Endodermal cell (in vitro differentiated cells): ENCODE measurements around the gene BRD3OS. TPM values are rescaled to one million over a fixed set of nuclear protein-coding genes. Genes with fewer than 3 reads are reported as not detected.
A peak's percentile ranks its signal among the peaks of the same experiment; 100 is the strongest.

Source experiments
- DNase-seq: peaks from one replicate; pipeline ENCODE4 v3.0.0-alpha.2; 2017
- H3K27ac ChIP-seq: 2 replicates; pipeline ENCODE4 v1.5.1; 2013; ENCODE audit warnings: mild to moderate bottlenecking, low read depth, low read length, moderate library complexity
- H3K27me3 ChIP-seq: 2 replicates; pipeline ENCODE4 v1.6.1; 2013; ENCODE audit warnings: mild to moderate bottlenecking, low read length, moderate library complexity; ENCODE audit not compliant: insufficient read depth, control insufficient read depth, poor library complexity, severe bottlenecking
- H3K36me3 ChIP-seq: 2 replicates; pipeline ENCODE4 v1.7.0; 2013; ENCODE audit warnings: mild to moderate bottlenecking, low read length, moderate library complexity; ENCODE audit not compliant: control insufficient read depth, insufficient read depth
- H3K4me1 ChIP-seq: one replicate; pipeline ENCODE4 v1.7.0; 2013; ENCODE audit warnings: low read length; ENCODE audit not compliant: control insufficient read depth, insufficient read depth
- H3K4me3 ChIP-seq: 2 replicates; pipeline ENCODE4 v1.5.1; 2013; ENCODE audit warnings: mild to moderate bottlenecking, low read length, moderate library complexity
- H3K9ac ChIP-seq: 2 replicates; pipeline ENCODE4 v1.6.1; 2013; ENCODE audit warnings: mild to moderate bottlenecking, low read length, moderate library complexity; ENCODE audit not compliant: poor library complexity, severe bottlenecking; ENCODE audit errors: extremely low read depth
- H3K9me3 ChIP-seq: 2 replicates; pipeline ENCODE4 v1.6.1; 2013; ENCODE audit warnings: mild to moderate bottlenecking, low read length, moderate library complexity; ENCODE audit not compliant: control insufficient read depth
- H3K27ac Mint-ChIP-seq: 2 replicates; pipeline ENCODE4 v1.8.0; 2020; ENCODE audit warnings: mixed read lengths
- H3K27me3 Mint-ChIP-seq: 2 replicates; pipeline ENCODE4 v1.8.0; 2021; ENCODE audit warnings: mild to moderate bottlenecking, mixed read lengths; ENCODE audit not compliant: insufficient read depth
- H3K36me3 Mint-ChIP-seq: 2 replicates; pipeline ENCODE4 v1.8.0; 2020; ENCODE audit warnings: low read depth, mixed read lengths
- H3K4me1 Mint-ChIP-seq: 2 replicates; pipeline ENCODE4 v1.8.0; 2020; ENCODE audit warnings: mixed read lengths
- H3K4me3 Mint-ChIP-seq: 2 replicates; pipeline ENCODE4 v1.8.0; 2020; ENCODE audit warnings: mild to moderate bottlenecking, moderate library complexity, mixed read lengths
- H3K9me3 Mint-ChIP-seq: 2 replicates; pipeline ENCODE4 v1.8.0; 2020; ENCODE audit warnings: mild to moderate bottlenecking, mixed read lengths
- WGBS, 2 experiments: methylation state at CpG; one replicate each; pipeline versions ENCODE4 v1.1.5 to v1.1.7; 2013; ENCODE audit warnings: missing lambda C conversion rate in 2 of 2, mixed read lengths in 1 of 2; ENCODE audit not compliant: insufficient coverage in 1 of 2, insufficient read length in 1 of 2; 5-methylcytosine and 5-hydroxymethylcytosine counted together
- long read RNA-seq, 4 experiments: library from polyadenylated mRNA in 2 of 4; library from RNA in 1 of 4; library from capped mRNA in 1 of 4; stranded (forward) in 3 of 4; unstranded in 1 of 4; transcript quantifications; one replicate each; pipeline ENCODE4 v2.0.0, GENCODE V29; 2020 to 2021; ENCODE audit warnings: inconsistent platforms in 1 of 4
- polyA plus RNA-seq, 2 experiments: library from polyadenylated mRNA; stranded (reverse); fragments of 50-300 nt; gene quantifications; one replicate each; pipeline ENCODE4 v1.2.3, GENCODE V29; 2013
- total RNA-seq, 2 donors: library from RNA; stranded (reverse); fragmentation: NEBNext Ultra II Directional in 1 of 2; extraction: Animal tissue kit (Norgen Biotek cat#: 25700) in 1 of 2; gene quantifications; 2 replicates in 1 of 2; 3 replicates in 1 of 2; pipeline ENCODE4 v1.2.1, GENCODE V29; 2021
- TF ChIP-seq, protein P1 (sequence below): fragments of 200-600 bp; sonication (generic); conservative IDR thresholded peaks from 2 replicates; pipeline ENCODE4 v1.5.0; 2021; ENCODE audit warnings: antibody characterized with exemption, mild to moderate bottlenecking

BRD3OS gene, protein sequence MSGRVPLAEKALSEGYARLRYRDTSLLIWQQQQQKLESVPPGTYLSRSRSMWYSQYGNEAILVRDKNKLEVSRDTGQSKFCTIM
- total RNA-seq: 10 to 100 TPM; 19.0 to 26.5 TPM
- polyA plus RNA-seq (2013, experiment 1 of 2): 24.2 TPM
- polyA plus RNA-seq (2013, experiment 2 of 2): 19.7 TPM
- long read RNA-seq, experiment 1, full-length matches to known transcripts: 2 of 9 reads
- long read RNA-seq, experiment 1, partial matches to known transcripts: 3 of 9 reads
- long read RNA-seq, experiment 1, other reads (novel, unspliced or antisense): 4 of 9 reads
- long read RNA-seq, experiment 2, full-length matches to known transcripts: 51 of 59 reads
- long read RNA-seq, experiment 2, partial matches to known transcripts: 6 of 59 reads
- long read RNA-seq, experiment 2, other reads (novel, unspliced or antisense): 2 of 59 reads
- long read RNA-seq, experiment 3, full-length matches to known transcripts: 147 of 177 reads
- long read RNA-seq, experiment 3, partial matches to known transcripts: 18 of 177 reads
- long read RNA-seq, experiment 3, other reads (novel, unspliced or antisense): 12 of 177 reads
- long read RNA-seq, experiment 4, full-length matches to known transcripts: 14 of 19 reads
- long read RNA-seq, experiment 4, partial matches to known transcripts: 3 of 19 reads
- long read RNA-seq, experiment 4, other reads (novel, unspliced or antisense): 2 of 19 reads

DNA sequence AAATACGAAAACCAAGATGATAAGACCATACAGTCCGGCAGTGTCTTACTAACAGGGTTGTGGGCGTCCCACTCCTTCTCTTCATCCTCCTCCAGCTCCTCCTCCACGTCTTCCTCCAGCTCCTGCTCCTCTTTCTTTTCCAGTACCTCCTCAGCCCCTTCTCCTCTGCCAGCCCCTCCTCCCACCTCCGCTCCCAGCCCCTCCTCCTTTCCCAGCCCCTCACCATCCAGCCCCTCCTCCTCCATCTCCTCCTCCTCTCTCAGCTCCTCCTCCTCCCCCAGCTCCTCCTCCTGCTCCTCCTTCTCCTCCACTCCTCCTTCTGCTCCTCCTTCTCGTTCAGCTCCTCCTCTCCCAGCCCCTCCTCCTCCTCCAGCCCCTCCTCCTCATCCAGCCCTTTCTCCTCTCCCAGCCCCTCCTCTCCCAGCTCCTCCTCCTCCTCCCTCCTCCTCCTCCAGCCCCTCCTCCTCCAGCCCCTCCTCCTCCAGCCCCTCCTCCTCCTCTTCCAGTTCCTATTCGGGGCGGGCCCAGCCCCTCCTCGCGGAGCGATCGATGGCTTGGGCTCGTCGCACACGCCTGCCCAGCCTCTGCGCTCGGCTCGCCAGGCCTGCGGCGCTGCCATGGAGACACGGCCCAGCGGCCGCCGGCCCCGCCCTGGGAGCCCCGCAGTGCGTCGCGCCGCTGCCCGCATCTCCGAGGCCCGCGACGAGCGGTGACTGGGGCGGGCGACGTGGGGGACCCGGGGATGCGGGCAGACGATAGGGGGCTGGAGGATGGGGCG is at the start of gene BRD3OS:
TSS of gene BRD3OS (plus strand) at position 654 of the 778 bp plus-strand sequence. CDS start 1,267 bp downstream, outside the sequence.
- no peaks in the 10 kb centered on the region for H3K9me3 ChIP-seq
- Mint-ChIP-seq H3K4me1 (peaks cover 2% of the 10 kb centered on the region), H3K9me3 (no peaks in the 10 kb centered on the region), H3K27me3 (no peaks in the 10 kb centered on the region), H3K36me3 (peaks cover 10% of the 10 kb centered on the region), H3K27ac (no peak within 1 kb of the TSS), H3K4me3 (peak within 1 kb of the TSS; percentile 67)
- peaks cover 7% of the 10 kb centered on the region for H3K36me3 ChIP-seq
- TF ChIP-seq, protein P1, sequence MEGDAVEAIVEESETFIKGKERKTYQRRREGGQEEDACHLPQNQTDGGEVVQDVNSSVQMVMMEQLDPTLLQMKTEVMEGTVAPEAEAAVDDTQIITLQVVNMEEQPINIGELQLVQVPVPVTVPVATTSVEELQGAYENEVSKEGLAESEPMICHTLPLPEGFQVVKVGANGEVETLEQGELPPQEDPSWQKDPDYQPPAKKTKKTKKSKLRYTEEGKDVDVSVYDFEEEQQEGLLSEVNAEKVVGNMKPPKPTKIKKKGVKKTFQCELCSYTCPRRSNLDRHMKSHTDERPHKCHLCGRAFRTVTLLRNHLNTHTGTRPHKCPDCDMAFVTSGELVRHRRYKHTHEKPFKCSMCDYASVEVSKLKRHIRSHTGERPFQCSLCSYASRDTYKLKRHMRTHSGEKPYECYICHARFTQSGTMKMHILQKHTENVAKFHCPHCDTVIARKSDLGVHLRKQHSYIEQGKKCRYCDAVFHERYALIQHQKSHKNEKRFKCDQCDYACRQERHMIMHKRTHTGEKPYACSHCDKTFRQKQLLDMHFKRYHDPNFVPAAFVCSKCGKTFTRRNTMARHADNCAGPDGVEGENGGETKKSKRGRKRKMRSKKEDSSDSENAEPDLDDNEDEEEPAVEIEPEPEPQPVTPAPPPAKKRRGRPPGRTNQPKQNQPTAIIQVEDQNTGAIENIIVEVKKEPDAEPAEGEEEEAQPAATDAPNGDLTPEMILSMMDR: no peak
- peak; percentile 100 for DNase-seq
- 2 to 14% methylated on average over 5 to 43 of the region's 43 CpGs for whole genome bisulfite sequencing, 2 experiments
- peak within 1 kb of the TSS; percentile 55 for H3K9ac ChIP-seq
- H3K4me1 ChIP-seq: no peaks in the 10 kb centered on the region
- H3K27ac ChIP-seq: peak within 1 kb of the TSS; percentile 73
- H3K27me3 ChIP-seq: no peaks in the 10 kb centered on the region
- H3K4me3 ChIP-seq: peak within 1 kb of the TSS; percentile 86

DNA sequence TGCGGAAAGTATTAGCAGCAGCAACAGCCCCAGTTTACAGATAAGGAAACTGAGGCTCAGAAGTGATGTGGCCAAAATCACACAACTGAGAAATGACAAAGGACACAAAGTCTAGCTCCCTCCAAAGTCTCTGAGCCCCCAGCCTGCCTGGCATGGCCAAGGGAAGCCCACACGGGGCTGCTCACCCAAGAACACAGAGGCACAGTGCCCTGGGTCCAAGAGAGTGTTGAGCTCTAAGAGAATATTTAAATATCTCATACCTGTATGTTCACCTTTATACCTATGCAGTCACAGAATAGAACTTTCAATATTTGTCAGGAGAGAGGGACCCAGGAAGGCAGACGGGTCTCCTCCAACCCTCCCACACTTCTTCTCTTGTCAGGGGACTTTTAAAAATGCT is 49.8 kb upstream of the BRD3OS start:
- no peaks in the 10 kb centered on the region for H3K9me3 ChIP-seq
- no peaks in the 10 kb centered on the region for H3K9me3 Mint-ChIP-seq
- H3K9ac ChIP-seq: no peak overlapping the region
- no peaks in the 10 kb centered on the region for H3K27me3 Mint-ChIP-seq
- TF ChIP-seq, protein P1: no peak
- no peaks in the 10 kb centered on the region for H3K36me3 ChIP-seq
- peaks cover 15% of the 10 kb centered on the region for H3K4me1 Mint-ChIP-seq
- H3K36me3 Mint-ChIP-seq: no peaks in the 10 kb centered on the region
- H3K27me3 ChIP-seq: no peaks in the 10 kb centered on the region
- H3K27ac Mint-ChIP-seq: peak overlapping the region; percentile 68
- no peak for DNase-seq
- H3K4me3 Mint-ChIP-seq: no peak overlapping the region
- no peak overlapping the region for H3K4me3 ChIP-seq
- H3K4me1 ChIP-seq: no peaks in the 10 kb centered on the region
- no peak overlapping the region for H3K27ac ChIP-seq
- WGBS, 2 experiments: 84 to 100% methylated on average over 1 to 3 of the region's 3 CpGs

DNA sequence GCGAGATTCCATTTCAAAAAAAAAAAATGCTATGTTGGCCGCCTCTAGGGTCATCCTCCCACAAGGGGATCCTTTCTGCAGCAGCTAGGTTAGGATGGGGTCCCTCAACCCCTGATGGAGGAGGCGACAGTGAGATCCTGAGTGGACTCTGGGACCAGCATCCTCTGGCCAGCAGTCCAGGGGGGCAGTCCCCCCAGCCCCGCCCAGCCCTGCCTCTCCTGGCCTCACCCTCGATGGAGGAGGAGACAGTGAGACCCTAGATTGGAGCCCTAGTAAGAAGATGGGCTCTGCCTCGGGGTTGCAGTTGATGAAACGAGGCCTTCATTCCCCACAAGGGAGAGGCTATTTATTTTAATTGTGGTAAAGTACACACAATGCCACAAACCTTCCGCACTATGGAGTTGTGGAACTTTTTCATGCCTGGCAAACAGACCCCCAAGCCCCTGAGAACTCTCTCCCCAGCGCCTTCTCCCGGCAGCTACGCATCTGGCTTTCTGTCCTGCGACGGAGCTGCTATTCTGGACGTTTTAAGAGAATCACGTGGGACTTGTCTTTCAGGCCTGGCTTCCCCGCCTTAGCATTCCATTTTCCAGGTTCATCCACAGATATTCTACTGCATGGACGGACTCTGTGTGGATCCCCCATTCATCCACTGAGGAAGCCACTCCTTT is 49.0 kb upstream of the BRD3OS start:
- Histone ChIP-seq H3K27ac (no peak overlapping the region), H3K36me3 (no peaks in the 10 kb centered on the region), H3K27me3 (no peaks in the 10 kb centered on the region), H3K4me1 (no peaks in the 10 kb centered on the region), H3K9ac (no peak overlapping the region), H3K4me3 (no peak overlapping the region), H3K9me3 (no peaks in the 10 kb centered on the region)
- Mint-ChIP-seq H3K27ac (no peak overlapping the region), H3K9me3 (no peaks in the 10 kb centered on the region), H3K36me3 (no peaks in the 10 kb centered on the region), H3K27me3 (no peaks in the 10 kb centered on the region), H3K4me1 (peaks cover 15% of the 10 kb centered on the region), H3K4me3 (no peak overlapping the region)
- DNase-seq: no peak
- TF ChIP-seq, protein P1: no peak
- 94 to 98% methylated on average over 11 to 17 of the region's 17 CpGs for WGBS, 2 experiments
